ENCODE measurements around the gene RUFY3.

The RUFY3 gene

DNA sequence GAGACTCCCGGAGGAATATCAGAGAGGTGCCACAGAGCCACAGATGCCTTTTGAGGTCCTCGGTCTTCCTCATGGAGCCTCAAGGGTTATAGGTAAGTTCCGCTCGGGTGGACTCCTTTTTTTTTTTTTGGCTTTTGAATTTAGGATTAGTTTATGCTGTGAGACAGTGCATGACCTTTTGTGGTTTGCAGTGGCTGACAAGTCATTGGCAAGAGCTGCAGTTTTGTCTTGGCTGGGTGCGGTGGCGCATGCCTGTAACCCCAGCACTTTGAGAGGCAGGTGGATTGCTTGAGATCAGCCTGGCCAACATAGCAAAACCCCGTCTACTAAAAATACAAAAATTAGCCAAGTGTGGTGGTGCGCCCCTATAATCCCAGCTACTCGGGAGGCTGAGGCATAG, 122.4 kb downstream of the RUFY3 start:
- no peak overlapping the region for H3K27ac ChIP-seq
- TF ChIP-seq, protein P1, sequence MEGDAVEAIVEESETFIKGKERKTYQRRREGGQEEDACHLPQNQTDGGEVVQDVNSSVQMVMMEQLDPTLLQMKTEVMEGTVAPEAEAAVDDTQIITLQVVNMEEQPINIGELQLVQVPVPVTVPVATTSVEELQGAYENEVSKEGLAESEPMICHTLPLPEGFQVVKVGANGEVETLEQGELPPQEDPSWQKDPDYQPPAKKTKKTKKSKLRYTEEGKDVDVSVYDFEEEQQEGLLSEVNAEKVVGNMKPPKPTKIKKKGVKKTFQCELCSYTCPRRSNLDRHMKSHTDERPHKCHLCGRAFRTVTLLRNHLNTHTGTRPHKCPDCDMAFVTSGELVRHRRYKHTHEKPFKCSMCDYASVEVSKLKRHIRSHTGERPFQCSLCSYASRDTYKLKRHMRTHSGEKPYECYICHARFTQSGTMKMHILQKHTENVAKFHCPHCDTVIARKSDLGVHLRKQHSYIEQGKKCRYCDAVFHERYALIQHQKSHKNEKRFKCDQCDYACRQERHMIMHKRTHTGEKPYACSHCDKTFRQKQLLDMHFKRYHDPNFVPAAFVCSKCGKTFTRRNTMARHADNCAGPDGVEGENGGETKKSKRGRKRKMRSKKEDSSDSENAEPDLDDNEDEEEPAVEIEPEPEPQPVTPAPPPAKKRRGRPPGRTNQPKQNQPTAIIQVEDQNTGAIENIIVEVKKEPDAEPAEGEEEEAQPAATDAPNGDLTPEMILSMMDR (IDR thresholded peaks at IDR 0.05): no peak
- no peak for TF ChIP-seq ZFX (IDR thresholded peaks at IDR 0.05; ENCODE audit: borderline replicate concordance)

DNA sequence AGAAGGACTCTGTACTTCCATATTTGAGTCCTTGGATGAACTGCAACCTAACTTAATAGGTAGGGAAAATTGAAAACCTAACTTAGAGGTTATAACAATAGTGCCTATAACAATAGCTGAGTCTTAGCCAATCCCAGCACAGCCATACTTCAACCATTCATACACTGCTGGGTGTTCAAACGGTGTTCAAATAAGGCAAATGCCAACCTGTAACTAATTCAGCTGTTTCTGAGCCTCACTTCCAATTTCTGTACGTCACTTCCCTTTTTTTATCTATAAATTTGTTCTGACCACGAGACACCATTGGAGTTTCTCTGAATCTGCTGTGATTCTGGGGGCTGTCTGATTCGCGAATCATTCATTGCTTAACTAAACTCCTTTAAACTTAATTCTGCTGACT, 127.5 kb downstream of the RUFY3 start:
- no peak overlapping the region for H3K27ac ChIP-seq
- TF ChIP-seq, protein P1 (IDR thresholded peaks at IDR 0.05): no peak
- no peak for TF ChIP-seq ZFX (IDR thresholded peaks at IDR 0.05; ENCODE audit: borderline replicate concordance)

DNA sequence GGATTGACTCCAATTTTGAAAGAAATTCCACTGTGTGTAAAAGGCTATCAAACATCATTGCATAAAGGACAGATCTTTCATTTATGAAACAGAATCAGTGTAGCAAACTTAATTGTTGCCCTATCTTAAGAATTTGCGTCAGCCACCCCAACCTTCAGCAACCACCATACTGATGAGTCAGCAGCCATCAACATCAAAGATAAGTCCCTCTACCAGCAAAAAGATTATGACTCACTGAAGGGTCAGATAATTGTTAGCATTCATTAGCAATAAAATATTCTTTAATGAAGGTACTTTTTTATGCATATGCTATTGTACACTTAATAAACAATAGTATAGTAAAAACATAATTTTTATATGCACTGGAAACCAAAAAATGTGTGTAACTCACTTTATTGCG, 133.7 kb downstream of the RUFY3 start:
- TF ChIP-seq, protein P1 (IDR thresholded peaks at IDR 0.05): no peak
- TF ChIP-seq ZFX (IDR thresholded peaks at IDR 0.05; ENCODE audit: borderline replicate concordance): no peak
- H3K27ac ChIP-seq: no peak overlapping the region
